Cerebellar nuclear complex (tissue), 1 donor: ENCODE results near the gene MIA2.

Experiments
- DNase-seq, 2 experiments: peaks; one replicate each; lab custom pipeline; 2025; lab: John Stamatoyannopoulos, UW

Gene MIA2

DNA sequence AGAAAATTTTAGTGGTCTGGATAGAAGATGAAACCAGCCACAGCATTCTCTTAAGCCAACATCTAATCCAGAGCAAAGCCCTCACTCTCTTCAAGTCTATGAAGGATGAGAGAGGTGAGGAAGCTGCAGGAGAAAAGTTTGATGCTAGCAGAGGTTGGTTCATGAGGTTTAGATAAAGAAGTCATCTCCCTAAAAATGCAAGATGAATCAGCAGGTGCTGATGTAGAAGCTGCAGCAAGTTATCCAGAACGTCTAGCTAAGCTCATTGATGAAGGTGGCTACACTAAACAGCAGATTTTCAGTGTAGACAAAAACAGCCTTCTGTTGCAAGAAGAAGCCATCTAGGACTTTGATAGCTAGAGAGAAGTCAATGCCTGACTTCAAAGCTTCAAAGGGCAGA, 150.0 kb downstream of the MIA2 start:
- DNase-seq = no peak

DNA sequence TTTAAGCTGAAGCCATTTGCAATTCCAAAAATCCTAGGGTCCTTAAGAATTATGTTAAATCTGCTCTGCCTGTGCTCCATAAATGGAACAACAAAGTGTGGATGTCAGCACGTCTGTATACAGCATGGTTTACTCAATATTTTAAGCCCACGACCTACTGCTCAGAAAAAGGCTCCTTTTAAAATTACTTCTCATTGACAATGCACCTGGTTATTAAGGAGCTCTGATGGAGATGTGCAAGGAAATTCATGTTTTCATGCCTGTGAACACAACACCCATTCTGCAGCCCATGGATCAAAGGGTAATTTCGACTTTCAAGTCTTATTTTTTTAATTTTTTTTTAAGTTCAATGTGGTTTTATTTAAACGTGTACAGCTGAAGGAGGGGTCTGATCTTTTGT, 150.5 kb downstream of the MIA2 start:
- no peak for DNase-seq

DNA sequence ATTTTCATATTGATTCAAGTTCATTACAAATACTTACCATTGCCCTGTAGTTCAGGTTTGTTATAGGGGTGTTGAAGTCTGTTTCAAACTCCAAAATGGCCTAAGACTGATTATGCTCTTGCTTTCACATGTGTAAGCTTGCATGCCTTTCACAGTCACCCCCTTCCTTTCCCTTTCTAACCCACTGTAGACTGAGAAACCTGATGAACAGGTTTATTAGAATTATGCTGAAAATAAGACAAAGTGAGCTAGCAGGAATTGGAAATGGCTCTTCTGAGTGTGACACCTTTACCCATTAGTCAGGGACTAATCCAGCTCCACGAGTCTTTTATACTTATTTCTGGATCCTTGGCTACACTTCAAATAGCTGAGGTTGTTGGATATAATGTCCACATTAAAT, 159.6 kb downstream of the MIA2 start:
- DNase-seq = no peak

DNA sequence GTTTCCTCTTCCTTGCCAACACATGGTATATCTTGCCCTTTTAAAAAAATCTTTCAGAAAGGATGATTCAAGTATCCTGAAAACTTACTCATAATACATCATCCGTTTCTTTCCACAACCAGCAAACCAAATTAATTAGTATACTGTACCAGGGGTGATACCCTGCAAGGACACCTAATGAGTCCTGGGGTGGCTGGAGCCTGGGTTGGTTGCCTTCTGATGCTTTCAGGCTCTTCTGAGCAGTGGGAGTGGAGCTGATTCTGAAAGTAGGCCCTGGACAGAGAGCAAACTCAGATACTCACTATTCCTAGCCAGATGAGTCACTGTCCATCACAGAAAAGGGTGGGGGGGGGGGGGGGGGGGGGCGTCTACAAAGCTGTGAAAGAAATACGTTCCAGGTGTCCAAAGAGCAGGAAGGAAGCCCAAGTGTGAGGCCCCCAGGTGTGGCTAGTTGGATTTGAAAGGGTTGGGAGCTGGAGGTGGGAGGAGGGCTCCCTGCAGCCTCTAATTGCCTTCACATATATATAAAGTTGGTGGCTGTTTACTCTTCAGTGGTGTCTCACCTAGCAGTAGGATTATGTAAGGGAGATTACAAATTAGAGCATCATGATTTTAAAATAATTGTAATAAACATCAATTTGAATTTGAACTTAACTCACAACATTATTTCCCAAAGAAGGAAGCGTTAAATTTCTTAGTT, 162.0 kb downstream of the MIA2 start:
- DNase-seq = no peak

DNA sequence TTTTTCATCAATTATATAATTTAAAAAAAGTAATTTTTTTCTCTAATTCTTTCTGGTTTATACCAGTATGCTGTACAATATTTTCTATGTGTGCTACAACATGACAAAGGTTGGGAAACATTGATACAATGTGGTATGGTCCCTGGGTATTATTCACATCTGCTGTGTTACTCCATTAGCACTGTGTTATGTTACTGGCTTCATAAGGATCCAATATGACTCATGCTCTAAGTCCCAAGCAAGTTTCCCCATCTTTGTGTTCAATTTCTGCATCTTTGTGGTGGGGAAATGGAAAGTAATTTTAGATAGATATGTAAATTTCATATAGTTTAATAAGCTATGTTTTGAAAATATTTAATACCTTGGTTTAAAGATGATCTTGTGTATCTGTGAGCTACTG, 162.7 kb downstream of the MIA2 start:
- DNase-seq = no peak

DNA sequence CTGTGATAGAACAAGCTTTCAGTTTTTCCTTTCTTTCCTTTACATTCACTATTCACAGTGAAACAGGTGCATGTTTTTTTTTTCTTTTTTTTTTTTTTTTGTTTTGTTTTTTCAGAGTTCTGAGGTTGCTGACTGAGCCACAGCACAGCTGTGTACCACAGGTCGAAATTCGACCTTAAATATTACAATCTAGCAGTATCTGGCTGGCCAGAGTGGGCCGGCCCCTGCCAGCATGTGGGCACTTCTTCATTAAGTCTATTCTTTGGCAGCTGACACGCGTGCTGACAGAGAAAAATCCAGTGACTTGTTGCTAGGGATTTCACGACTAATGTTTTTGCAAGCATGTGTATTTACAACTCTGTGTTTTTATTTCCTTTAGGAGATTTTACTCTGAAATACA, 164.7 kb downstream of the MIA2 start:
- no peak for DNase-seq

DNA sequence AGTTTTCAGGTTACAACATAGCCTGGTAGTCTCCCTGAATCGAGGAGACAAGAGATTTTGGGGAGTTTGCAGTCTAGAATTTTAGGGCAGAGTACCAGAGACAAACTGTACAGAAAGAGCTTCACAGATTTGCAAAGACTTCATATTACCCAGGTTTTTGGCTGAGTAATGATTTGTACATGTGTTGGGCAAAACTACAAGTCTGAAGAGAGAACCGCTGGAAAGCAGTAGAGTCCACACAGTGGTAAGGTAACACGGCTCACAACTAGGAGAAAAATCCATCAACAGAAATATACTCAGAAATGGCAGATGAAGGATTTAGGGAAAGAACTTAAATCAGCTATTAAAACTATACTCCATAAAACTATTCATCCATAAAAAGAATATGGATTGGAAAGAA, 172.8 kb downstream of the MIA2 start:
- no peak for DNase-seq

DNA sequence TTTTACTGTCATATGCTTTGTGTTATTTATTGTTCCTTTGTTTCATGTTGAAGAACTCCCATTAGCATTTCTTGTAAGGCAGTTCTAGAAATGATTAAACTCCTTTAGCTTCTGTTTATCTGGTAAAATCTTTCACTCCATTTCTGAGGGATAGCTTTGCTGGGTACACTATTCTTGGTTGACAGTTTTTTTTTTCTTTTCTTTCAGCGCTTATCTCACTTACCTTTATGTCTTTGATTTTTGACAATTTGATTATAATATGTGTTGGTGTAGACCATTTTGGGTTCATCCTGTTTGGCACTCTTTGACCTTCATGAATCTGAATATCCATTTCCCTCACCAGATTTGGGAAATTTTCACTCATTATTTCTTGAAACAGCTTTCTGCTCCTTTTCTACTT, 182.4 kb downstream of the MIA2 start:
- DNase-seq = no peak

DNA sequence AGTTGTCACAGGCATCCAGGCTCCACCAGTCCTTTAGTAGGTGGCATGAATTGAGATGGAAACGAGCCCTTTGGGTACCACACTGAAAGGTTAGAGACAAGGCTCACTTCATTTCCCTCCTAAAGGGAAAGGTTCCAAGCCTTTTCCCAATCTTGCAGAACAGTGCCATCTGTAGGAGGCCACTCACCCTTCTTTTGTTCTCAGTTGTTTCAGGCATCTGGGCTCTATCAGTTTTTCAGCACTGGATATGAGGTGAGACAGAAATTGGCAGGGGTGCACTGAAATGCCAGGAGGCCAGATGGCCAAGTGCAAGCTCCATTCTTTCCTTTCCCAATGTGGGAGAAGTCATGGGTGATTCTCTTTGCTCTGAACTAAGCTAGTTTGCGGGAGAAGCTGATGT, 183.3 kb downstream of the MIA2 start:
- DNase-seq = no peak

DNA sequence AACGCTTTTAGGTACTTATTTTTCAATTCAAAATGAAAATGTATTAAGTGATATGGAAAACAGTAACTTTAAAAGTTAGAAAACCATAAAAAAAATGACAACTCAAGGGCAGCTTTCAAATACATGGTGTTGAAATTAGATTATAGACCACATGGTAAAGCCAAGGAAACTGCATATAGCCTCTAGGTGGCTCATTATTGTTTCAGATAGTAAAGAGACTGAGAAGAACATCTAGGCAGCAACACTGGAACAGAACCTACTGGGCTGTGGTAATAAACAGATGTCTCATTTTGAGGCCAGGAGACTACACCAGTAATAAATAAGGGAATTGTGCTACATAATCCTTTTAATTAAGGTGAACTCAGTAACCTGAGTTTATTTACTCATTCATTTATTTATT, 185.6 kb downstream of the MIA2 start:
- DNase-seq = no peak

DNA sequence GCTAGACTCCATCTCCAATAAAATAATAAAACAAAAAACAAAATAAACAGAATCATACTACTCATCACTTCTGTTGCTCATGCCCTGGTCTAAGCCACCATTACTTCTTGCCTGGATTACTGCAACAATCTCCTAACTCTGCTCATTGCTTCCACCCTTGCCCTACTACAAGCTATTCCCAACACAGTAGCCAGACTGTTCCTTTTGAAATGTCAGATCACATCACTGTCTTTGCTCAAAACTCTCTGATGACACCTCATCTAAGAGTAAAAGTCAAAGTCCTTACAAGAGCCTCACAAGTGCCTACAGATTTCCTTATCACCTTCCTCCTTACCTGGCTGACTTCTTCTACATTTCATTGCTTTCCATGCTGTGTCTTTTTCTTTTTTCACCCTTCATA, 188.5 kb downstream of the MIA2 start:
- DNase-seq = no peak

DNA sequence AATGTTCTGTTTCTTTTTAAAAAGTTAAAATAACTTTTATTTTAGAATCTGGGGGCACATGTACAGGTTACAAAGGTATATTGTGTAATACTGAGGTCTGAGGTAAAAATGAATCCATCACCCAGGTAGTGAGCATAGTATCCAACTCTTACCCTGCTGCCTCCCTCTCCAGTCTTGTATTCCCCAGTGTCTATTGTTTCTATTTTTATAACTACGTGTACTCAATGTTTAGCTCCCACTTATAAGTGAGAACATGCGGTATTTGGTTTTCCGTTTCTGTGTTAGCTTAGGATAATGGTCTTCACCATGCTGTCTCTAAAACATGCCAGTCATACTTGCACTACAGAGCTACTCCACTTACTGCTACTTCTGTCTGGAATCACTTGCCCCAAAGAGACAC, 190.1 kb downstream of the MIA2 start:
- DNase-seq = no peak

DNA sequence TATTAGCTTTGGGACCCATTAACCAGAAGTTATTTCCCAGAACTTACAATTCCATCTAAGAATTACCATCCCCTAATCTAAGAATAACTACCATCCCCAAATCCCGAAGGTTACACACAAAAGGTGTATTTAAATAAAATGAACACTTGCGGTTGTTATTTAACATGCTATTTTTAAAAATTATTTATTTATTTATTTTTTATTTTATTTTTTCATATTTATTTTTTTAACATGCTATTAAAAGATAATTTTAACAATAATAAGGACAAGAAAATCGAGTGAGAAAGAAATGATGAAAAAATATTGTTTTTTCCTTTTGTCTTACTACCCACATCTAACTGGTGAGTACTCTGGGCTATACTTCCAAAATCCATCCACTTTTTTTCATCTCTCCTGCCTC, 192.2 kb downstream of the MIA2 start:
- no peak for DNase-seq

DNA sequence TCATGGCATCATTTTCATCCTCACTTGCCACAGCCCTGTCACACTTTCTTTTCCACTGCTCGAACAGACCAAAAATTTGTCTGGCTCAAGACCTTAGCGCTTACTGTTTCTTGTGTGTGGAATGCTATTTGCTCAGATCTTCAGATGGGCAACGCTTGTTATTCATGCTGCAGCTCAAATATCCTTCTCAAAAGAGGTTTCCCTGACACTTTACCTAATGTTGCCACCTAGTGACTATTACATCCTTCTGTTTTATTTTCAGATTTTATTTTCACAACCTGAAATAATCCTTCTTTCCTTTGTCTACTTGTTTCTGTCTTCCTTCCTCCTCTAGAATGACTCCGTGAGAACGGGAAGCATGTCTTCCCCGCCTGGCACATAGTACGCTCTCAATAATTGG, 192.9 kb downstream of the MIA2 start:
- no peak for DNase-seq

DNA sequence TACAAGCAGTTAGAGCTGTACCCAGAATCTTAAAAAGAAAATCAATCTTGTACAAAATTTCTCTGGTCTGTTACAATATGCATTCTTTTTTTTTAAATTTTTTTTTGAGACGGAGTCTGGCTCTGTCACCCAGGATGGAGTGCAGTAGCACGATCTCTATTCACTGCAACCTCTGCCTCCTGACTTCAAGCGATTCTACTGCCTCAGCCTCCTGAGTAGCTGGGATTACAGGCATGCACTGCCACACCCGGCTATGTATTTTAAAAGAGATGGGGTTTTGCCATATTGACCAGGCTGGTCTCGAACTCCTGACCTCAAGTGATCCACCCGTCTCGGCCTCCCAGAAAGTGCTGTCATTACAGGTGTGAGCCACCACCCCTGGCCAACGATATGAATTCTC, 194.4 kb downstream of the MIA2 start:
- DNase-seq = no peak

DNA sequence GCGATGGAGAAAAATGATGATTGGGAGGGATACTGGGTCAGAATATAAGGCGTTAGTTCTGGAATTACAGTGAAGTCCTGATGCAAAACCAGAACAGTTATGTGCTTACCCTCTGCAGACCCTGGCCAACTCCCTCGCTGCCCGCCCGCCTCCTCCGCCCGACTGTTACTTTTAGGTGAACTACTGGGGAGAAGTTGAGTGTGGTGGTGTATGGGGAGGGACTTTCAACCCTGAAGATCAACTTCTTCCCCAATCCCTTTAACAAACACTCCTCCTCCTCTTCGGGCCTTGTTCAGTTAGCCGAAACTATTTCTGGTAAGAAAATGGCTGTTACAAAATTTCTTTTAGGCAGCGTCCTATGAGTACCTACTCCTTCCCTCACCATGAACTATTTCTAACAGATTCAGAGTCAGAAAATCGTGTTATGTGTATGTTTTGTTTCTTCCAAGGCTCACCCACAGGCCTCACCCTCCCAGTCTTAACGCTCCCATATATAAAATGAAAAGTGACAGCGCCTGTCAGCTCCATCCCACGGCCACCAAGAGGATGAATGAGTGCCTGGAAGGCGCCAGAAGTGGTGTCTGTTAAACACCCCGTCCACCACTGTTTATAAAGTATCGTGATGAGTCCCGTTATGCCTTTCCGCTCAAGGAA, 197.2 kb downstream of the MIA2 start:
- no peak for DNase-seq

DNA sequence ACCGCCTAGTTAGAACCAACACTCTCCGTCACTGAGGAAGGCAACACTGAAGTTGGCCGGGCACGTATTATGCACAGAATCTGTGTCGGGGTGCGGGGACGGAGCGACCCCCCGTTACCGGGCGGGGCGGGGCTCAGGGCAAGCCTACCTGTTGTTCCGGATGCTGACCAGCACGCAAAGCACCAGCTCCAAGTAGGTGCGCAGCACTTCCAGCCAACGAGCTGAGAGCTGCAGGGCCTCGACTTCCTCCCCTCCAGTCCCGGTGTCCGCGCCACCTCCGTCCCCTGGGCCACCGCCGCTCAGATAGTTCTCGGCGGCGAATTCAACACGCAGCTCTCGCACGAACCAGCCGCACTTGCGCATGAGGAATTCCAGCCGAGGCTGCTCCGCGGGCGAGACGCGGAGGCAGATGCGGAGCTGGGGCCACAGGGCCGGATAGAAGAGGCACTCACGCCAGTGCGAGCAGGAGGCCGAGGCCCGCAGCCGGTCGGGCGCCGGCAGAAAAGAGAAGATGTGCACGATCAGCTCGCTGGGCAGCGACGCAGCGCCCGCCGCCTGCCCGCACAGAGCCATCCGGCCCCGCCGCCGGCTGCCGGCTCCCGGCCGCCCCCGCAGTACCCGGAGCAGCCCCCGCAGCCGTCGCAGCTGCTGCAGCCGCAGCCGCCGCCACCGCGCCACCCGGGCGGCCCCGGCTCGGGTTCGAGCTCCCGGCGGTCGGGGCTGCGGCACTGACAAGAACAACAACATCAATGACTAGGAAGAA, 197.9 kb downstream of the MIA2 start:
- no peak for DNase-seq

DNA sequence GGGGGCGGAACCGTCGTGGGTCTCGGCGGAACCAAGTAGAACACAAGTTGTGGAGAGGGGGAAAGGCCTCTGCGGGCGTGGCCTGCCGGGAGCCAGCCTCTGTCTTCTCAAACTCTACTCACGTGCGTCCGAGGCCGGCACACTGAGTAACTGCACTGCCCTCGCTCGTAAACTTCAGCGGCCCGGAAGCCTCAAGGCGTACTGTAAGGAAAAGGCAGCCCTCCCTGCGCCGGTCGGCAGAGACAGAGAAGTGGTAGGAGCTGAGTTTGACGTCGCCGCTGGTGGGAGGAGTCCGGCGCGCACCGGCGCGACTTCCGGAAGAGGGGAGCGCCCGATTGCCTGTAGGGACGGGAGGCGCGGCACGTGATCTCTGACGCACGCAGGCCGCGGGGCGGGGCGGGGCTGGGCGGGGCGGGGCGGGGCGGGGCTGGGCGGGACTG, 198.5 kb downstream of the MIA2 start, which contains the start of gene FBXO33:
FBXO33 (minus strand) TSS at position 255 of the 440 bp plus-strand sequence. CDS start 271 bp downstream, outside the sequence.
- DNase-seq = peak; percentile 87 to 90

DNA sequence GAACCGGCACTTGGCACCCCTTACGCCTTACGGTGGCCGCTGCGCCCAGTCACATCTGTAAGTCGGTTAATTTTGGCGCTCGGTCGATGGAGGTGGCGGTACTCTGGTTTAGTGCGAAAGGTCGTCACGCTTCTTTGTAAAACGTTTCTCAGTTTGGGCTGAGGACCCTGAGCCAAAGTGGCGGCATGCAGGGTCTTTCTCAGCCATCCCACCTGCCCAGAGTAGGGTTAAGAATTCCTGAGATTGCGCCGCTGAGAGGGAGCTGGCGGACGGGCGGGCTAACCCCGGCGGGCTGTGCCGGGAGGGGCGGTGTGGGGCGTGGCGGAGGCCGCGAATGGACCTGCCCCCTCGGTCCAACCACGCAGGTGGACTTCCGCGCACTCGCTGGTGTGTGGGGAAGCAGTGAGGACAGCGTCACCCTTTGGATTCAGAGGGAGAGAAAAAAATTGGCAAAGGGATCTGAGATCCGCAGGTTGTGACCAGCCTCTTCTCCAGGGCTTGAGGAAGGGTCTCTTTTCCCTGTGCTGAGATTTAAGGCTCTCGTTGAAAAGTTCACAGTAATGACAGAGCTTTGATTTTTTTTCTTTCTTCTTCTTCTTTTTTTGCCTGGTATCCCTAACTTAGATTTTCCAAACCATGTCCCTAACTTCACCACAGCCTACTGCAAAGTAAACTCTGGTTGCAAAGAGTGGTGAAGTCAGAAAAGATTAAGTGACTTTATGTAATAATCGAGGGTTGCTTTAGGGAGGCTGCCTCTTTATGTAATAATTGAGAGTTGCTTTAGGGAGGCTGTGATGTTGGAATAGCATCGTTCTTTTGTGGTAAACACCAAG, 199.1 kb downstream of the MIA2 start:
- DNase-seq = peak; percentile 68 to 74

DNA sequence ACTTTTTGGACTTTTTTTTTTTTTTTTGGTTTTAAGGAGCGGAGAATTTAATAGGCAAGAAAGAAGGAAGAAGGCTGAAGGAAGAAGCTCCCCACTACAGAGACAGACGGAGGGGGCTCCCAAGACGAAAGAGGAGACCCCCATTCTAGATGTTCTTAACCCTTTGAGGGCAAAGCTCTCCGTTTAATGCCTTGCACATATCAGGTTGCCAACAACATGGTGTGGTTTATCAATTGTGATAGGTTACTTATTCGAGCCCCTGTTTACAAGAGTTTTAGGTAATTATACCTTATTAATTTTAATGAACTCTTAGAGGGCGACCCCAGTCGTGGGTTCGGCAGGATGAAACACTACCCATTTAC, 199.7 kb downstream of the MIA2 start:
- no peak for DNase-seq

DNA sequence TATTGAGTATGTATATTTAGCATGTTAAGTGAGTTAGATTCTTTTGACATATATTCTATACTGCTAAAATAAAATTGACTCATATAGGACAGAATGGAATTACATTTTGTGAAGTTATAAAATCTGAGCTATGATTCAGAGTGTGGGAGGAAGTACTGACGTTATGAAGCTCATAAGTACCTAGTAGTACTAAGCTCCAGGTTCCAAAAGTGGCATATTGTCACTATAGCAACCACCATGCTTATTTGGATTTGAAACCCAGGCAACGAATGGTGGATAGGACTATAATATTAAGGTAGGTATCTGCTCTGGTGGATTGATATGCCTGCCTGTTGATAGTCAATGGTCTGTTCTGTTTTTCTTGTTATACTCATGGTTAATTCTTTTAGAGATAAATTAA, 200.7 kb downstream of the MIA2 start:
- no peak for DNase-seq

DNA sequence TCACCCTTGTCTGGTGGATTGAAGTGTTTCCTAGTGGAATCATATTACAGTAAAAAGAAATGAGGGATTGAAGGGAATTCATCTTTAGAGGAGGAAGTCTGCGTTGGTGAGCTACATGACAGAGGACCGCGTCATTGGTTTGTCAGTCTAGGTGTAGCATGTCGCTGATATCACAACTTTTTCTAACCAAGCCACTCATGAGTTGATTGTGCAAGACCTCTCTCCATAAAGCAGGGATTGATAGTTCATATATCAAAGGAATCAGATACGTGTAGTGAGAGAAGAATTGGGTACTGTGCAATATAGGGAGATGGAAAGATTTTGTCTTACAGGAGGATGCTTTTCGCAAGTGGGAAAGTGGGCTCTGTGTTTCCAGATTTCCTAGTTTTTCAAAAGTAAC, 201.5 kb downstream of the MIA2 start:
- no peak for DNase-seq
